KOPT-K1 (cell line): ENCODE results near the gene NCKIPSD.

Experiments
- H3K27ac ChIP-seq: fragments of 200-600 bp; sonication (generic); 2 replicates; pipeline ENCODE4 v1.5.1; 2016; ENCODE audit warnings: antibody characterized with exemption, mild to moderate bottlenecking, low read depth, low read length; ENCODE audit not compliant: poor library complexity, severe bottlenecking
- H3K36me3 ChIP-seq: fragments of 200-600 bp; sonication (generic); 2 replicates; pipeline ENCODE4 v1.5.1; 2017; ENCODE audit warnings: antibody characterized with exemption, mild to moderate bottlenecking, low read length, moderate library complexity; ENCODE audit not compliant: insufficient read depth
- H3K9me3 ChIP-seq: fragments of 200-600 bp; sonication (generic); 2 replicates; pipeline ENCODE4 v1.5.1; 2017; ENCODE audit warnings: antibody characterized with exemption, low read length, mild to moderate bottlenecking; ENCODE audit not compliant: insufficient read depth, poor library complexity, severe bottlenecking

The NCKIPSD gene

GRCh38 chr3:48674505-48674904 is 11.2 kb downstream of the NCKIPSD start:
- Histone ChIP-seq H3K9me3 (no peaks in the 10 kb centered on the region), H3K36me3 (peaks cover 79% of the 10 kb centered on the region), H3K27ac (no peak overlapping the region)

- Histone ChIP-seq H3K9me3 (no peaks in the 10 kb centered on the region), H3K27ac (no peak overlapping the region), H3K36me3 (peaks cover 59% of the 10 kb centered on the region; the same call in 1 of the 2 replicates)
Observed at GRCh38 chr3:48672522-48672921, 13.2 kb downstream of the NCKIPSD start.

DNA sequence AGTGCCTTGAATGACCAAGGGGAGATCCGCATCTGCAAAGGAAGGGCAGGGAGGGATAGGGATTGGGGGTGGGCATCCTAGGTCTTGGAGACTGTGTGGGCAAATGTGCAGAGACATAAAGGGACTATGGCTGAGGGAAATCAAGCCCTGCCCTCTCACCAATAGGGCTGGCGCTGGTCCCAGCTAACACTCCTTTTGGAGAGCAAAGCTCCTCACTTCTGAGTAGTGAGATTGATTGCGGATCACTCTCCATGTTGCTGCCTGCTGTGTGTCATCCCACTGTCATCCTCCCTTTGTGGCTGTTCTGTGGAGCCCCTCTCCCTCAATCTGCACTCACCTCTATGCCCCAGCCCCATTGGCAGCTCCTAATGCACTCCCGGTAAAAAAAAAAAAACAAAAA is 20.8 kb downstream of the NCKIPSD start:
- Histone ChIP-seq H3K9me3 (peaks cover 9% of the 10 kb centered on the region), H3K27ac (no peak overlapping the region)

GRCh38 chr3:48664313-48664644 is 21.4 kb downstream of the NCKIPSD start:
- 0 out of 2 replicates have a peak, but pooled peaks cover 10% of the 10 kb centered on the region for H3K36me3 ChIP-seq
- H3K9me3 ChIP-seq = peaks cover 9% of the 10 kb centered on the region
- H3K27ac ChIP-seq = no peak overlapping the region

More for the DNA sequence above, 20.8 kb downstream of the NCKIPSD start:
- H3K36me3 ChIP-seq = 0 out of 2 replicates have a peak, but pooled peaks cover 10% of the 10 kb centered on the region

- 0 out of 2 replicates have a peak, but pooled peaks cover 10% of the 10 kb centered on the region for H3K36me3 ChIP-seq
- H3K9me3 ChIP-seq = peaks cover 9% of the 10 kb centered on the region
- no peak overlapping the region for H3K27ac ChIP-seq
Observed at GRCh38 chr3:48663489-48664312, 22.0 kb downstream of the NCKIPSD start.

GRCh38 chr3:48662753-48663488 is 22.8 kb downstream of the NCKIPSD start, which contains the start of gene CELSR3:
Gene CELSR3, minus strand, starts transcription at chr3:48662886. Its CDS starts 252 bp downstream, at chr3:48662634.
- H3K9me3 ChIP-seq = peaks cover 9% of the 10 kb centered on the region
- H3K36me3 ChIP-seq = 0 out of 2 replicates have a peak, but pooled peaks cover 10% of the 10 kb centered on the region
- H3K27ac ChIP-seq = no peak within 1 kb of the TSS

GRCh38 chr3:48662145-48662752 is 23.5 kb downstream of the NCKIPSD start:
- H3K9me3 ChIP-seq = peaks cover 9% of the 10 kb centered on the region
- H3K27ac ChIP-seq = no peak overlapping the region
- 0 out of 2 replicates have a peak, but pooled peaks cover 10% of the 10 kb centered on the region for H3K36me3 ChIP-seq

GRCh38 chr3:48661501-48662144 is 24.1 kb downstream of the NCKIPSD start:
- no peak overlapping the region for H3K27ac ChIP-seq
- H3K9me3 ChIP-seq = peaks cover 9% of the 10 kb centered on the region
- 0 out of 2 replicates have a peak, but pooled peaks cover 10% of the 10 kb centered on the region for H3K36me3 ChIP-seq

DNA sequence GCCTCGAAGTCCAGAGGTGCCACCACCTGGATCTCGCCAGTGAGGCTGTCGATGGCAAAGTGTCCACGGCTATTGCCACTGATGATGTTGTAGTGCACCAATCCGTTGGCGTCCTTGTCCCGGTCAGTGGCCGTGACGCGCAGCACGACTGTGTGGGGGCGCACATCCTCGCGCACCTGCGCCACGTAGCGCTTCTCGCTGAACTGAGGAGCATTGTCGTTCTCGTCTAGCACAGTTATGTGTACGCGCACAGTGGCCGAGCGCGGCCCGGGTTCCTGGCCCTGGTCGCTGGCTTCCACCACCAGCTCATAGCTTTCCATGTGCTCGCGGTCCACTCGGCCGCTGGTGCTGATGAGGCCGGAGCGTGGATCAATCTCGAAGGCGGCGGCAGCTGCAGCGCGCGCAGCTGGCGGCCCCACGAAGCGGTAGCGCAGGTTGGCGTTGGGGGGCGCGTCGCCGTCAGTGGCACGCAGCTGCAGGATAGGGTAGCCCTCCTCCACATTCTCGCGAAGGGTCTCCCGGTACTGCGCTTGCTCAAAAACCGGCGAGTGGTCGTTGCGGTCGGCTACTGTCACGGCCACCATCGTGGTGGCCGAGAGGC is 24.8 kb downstream of the NCKIPSD start:
- Histone ChIP-seq H3K27ac (no peak overlapping the region), H3K36me3 (0 out of 2 replicates have a peak, but pooled peaks cover 10% of the 10 kb centered on the region), H3K9me3 (peaks cover 9% of the 10 kb centered on the region)

DNA sequence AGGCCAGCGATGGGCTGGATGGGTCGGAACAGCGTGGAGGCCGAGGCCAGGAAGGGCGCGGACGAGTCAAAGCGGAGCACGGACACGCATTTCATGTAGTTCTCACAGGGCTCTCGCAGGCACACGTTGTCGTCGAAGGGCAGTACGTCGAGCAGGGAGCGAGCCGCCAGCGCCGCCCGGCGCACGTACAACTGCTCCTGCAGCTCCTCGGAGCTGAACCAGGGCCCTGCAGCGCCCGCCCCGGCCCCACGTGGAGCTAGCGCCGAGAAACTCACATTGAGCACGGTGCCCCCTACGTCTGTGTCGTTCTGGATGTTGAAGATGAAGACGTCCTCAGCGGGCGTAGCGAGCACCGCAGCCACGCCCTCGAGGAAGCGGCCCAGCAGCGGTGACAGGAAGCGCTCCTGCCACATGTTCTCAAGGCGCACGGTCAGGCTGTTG is 28.9 kb downstream of the NCKIPSD start:
- Histone ChIP-seq H3K36me3 (peaks cover 34% of the 10 kb centered on the region), H3K9me3 (no peaks in the 10 kb centered on the region), H3K27ac (peak overlapping the region; percentile 72)

GRCh38 chr3:48656061-48656840 is 29.5 kb downstream of the NCKIPSD start:
- Histone ChIP-seq H3K27ac (peak overlapping the region; percentile 72), H3K36me3 (peaks cover 41% of the 10 kb centered on the region)

DNA sequence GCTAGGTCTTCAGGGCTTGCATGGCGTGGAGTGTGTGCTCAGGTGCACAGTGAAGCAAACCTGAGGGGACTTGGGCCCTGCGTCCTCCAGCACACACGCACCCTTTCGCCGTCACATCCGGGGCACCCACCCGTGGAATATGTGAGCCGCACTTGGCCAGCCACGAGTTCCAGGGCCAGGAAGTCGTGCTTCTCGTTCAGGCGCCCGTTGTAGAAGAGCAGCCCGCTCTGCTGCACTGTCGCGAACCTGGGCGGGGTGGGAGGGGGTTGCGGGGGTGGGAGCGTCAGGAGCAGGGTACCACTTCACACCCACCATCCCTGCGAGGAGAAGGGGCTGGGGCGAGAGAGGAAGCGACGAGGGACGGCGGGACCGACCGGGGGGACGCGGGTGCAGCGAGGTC is 30.1 kb downstream of the NCKIPSD start:
- peaks cover 47% of the 10 kb centered on the region for H3K36me3 ChIP-seq
- H3K27ac ChIP-seq = peak overlapping the region; percentile 72
- H3K9me3 ChIP-seq = no peaks in the 10 kb centered on the region

More at GRCh38 chr3:48656061-48656840, 29.5 kb downstream of the NCKIPSD start:
- no peaks in the 10 kb centered on the region for H3K9me3 ChIP-seq

GRCh38 chr3:48655063-48655462 is 30.7 kb downstream of the NCKIPSD start:
- Histone ChIP-seq H3K9me3 (no peaks in the 10 kb centered on the region), H3K36me3 (peaks cover 52% of the 10 kb centered on the region), H3K27ac (no peak overlapping the region)
